HUES48 (cell line): Measurements from ENCODE around the gene SELPLG.
"Not testable (repeated sequence)": the region's sequence is repeated elsewhere in the genome, so short reads cannot be mapped to it uniquely, and the experiment has no call there.

Source experiments
- H3K27ac ChIP-seq: one replicate; pipeline ENCODE4 v1.7.0; 2013; ENCODE audit warnings: low read depth, low read length, inconsistent platforms
- H3K27me3 ChIP-seq: 2 replicates; pipeline ENCODE4 v1.6.1; 2013; ENCODE audit warnings: mild to moderate bottlenecking, low read length; ENCODE audit not compliant: control insufficient read depth, insufficient read depth
- H3K36me3 ChIP-seq: 2 replicates; pipeline ENCODE4 v1.6.1; 2013; ENCODE audit warnings: low read length; ENCODE audit not compliant: control insufficient read depth, insufficient read depth
- H3K4me1 ChIP-seq: 2 replicates; pipeline ENCODE4 v1.6.1; 2013; ENCODE audit warnings: mild to moderate bottlenecking, low read length; ENCODE audit not compliant: control insufficient read depth, insufficient read depth
- H3K4me3 ChIP-seq: 2 replicates; pipeline ENCODE4 v1.5.1; 2013; ENCODE audit warnings: mild to moderate bottlenecking, low read depth, low read length
- H3K9ac ChIP-seq: 2 replicates; pipeline ENCODE4 v1.6.1; 2013; ENCODE audit warnings: mild to moderate bottlenecking, low read depth, low read length, moderate library complexity
- H3K9me3 ChIP-seq: 2 replicates; pipeline ENCODE4 v1.6.1; 2013; ENCODE audit warnings: low read length; ENCODE audit not compliant: control insufficient read depth, insufficient read depth

The SELPLG gene

GRCh38 chr12:108654622-108655021, 20.9 kb upstream of the SELPLG start:
- H3K27ac ChIP-seq, H3K4me3 ChIP-seq, H3K27me3 ChIP-seq, H3K9ac ChIP-seq, H3K9me3 ChIP-seq: not testable (repeated sequence)
- Histone ChIP-seq H3K36me3 (peaks cover 57% of the 10 kb centered on the region), H3K4me1 (peaks cover 22% of the 10 kb centered on the region)

GRCh38 chr12:108653922-108654321, 20.2 kb upstream of the SELPLG start:
- H3K9me3 ChIP-seq: no peaks in the 10 kb centered on the region
- no peaks in the 10 kb centered on the region for H3K27me3 ChIP-seq
- H3K9ac ChIP-seq: no peak overlapping the region
- peaks cover 22% of the 10 kb centered on the region for H3K4me1 ChIP-seq
- H3K36me3 ChIP-seq: peaks cover 59% of the 10 kb centered on the region
- H3K27ac ChIP-seq: no peak overlapping the region
- no peak overlapping the region for H3K4me3 ChIP-seq

GRCh38 chr12:108653082-108653516, 19.4 kb upstream of the SELPLG start:
- peaks cover 59% of the 10 kb centered on the region for H3K36me3 ChIP-seq
- H3K27me3 ChIP-seq: no peaks in the 10 kb centered on the region
- H3K4me3 ChIP-seq: no peak overlapping the region
- H3K4me1 ChIP-seq: peaks cover 22% of the 10 kb centered on the region
- no peak overlapping the region for H3K27ac ChIP-seq
- no peaks in the 10 kb centered on the region for H3K9me3 ChIP-seq
- no peak overlapping the region for H3K9ac ChIP-seq

DNA sequence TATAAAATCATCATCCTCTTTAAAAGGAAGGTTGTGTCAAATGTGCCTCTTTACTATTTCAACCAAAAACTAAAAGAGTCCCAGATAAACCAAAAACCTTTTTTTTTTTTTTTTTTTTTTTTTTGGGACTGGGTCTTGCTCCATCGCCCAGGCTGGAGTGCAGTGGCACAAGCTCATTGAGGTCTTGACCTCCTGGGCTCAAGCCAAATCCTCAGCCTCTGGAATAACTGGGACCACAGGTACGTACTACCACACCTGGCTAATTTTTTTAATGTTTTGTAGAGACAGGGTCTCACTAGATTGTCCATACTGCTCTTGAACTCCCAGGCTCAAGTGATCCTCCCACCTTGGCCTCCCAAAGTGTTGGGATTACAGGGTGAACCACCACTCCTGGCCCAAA, 16.4 kb upstream of the SELPLG start:
- Histone ChIP-seq H3K27me3 (no peaks in the 10 kb centered on the region), H3K4me3 (no peak overlapping the region), H3K27ac (no peak overlapping the region), H3K36me3 (peaks cover 71% of the 10 kb centered on the region), H3K9me3 (no peaks in the 10 kb centered on the region), H3K9ac (no peak overlapping the region), H3K4me1 (peaks cover 22% of the 10 kb centered on the region)

DNA sequence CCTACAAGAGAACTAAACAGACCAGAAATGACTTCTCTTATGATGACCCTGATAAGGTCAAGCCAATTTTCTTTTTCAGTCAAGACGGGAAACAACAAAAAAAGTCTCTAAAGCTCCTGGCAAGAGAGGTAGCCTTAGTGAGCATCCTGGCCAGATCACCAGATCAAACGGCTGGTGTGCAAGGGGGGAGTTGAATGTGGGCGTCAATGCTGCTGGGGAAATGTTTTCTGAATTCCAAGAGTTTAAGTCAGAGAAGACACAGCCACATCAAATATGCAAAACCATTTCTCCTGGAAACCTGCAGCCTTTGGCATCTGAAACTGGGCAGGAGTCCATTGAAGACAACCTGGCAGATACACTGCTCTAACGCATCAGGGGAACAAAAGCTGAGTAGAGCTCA, 16.0 kb upstream of the SELPLG start:
- Histone ChIP-seq H3K27ac (no peak overlapping the region), H3K4me1 (peaks cover 21% of the 10 kb centered on the region), H3K27me3 (no peaks in the 10 kb centered on the region), H3K9ac (no peak overlapping the region), H3K4me3 (no peak overlapping the region), H3K9me3 (no peaks in the 10 kb centered on the region), H3K36me3 (peaks cover 74% of the 10 kb centered on the region)

- Histone ChIP-seq H3K36me3 (peaks cover 80% of the 10 kb centered on the region), H3K9ac (no peak overlapping the region), H3K4me1 (peaks cover 18% of the 10 kb centered on the region), H3K9me3 (no peaks in the 10 kb centered on the region), H3K27me3 (no peaks in the 10 kb centered on the region), H3K27ac (no peak overlapping the region), H3K4me3 (no peak overlapping the region)
These were observed 15.4 kb upstream of the SELPLG start for GRCh38 chr12:108649126-108649525.

DNA sequence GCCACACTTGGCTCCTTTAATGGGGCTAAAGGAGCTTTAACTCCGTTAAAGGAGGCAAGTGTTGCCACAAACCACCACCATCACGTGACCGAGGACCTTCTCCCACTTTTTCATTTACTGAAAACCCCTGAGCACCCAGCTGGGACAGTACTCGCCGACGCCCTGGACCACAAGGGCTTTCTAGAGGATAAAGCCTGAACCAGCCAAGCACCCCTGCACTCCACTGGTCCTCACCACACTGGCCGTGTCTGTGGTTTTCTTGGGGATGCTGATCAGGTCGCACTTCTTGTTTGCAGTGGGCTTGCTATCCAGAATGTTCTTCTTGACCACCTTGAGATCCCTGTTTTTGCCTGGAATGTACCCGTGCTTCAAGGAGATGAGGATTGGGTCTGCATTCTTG, 14.7 kb upstream of the SELPLG start:
- H3K9ac ChIP-seq: no peak overlapping the region

GRCh38 chr12:108647585-108648287, 14.0 kb upstream of the SELPLG start:
- Histone ChIP-seq H3K27ac (no peak overlapping the region), H3K4me3 (no peak overlapping the region), H3K4me1 (peaks cover 4% of the 10 kb centered on the region), H3K9ac (no peak overlapping the region), H3K36me3 (peaks cover 83% of the 10 kb centered on the region), H3K27me3 (no peaks in the 10 kb centered on the region), H3K9me3 (no peaks in the 10 kb centered on the region)

More for the DNA sequence above, 14.7 kb upstream of the SELPLG start:
- H3K27me3 ChIP-seq: no peaks in the 10 kb centered on the region
- H3K4me1 ChIP-seq: peaks cover 11% of the 10 kb centered on the region
- no peak overlapping the region for H3K4me3 ChIP-seq
- H3K9me3 ChIP-seq: no peaks in the 10 kb centered on the region
- no peak overlapping the region for H3K27ac ChIP-seq
- peaks cover 80% of the 10 kb centered on the region for H3K36me3 ChIP-seq

- Histone ChIP-seq H3K36me3 (peaks cover 76% of the 10 kb centered on the region), H3K4me1 (no peaks in the 10 kb centered on the region), H3K9ac (no peak overlapping the region), H3K27ac (no peak overlapping the region), H3K27me3 (no peaks in the 10 kb centered on the region), H3K4me3 (no peak overlapping the region), H3K9me3 (no peaks in the 10 kb centered on the region)
These were observed 13.2 kb upstream of the SELPLG start for GRCh38 chr12:108646600-108647579.

- peaks cover 68% of the 10 kb centered on the region for H3K36me3 ChIP-seq
- H3K4me3 ChIP-seq: no peak overlapping the region
- no peak overlapping the region for H3K27ac ChIP-seq
- H3K27me3 ChIP-seq: no peaks in the 10 kb centered on the region
- no peak overlapping the region for H3K9ac ChIP-seq
- no peaks in the 10 kb centered on the region for H3K4me1 ChIP-seq
- no peaks in the 10 kb centered on the region for H3K9me3 ChIP-seq
These were observed 12.2 kb upstream of the SELPLG start for GRCh38 chr12:108645686-108646599.
